HAP-1 (cell line): ENCODE results near the gene FBLIM1.

Experiments used
- DNase-seq, 2 experiments: peaks; one replicate each; pipeline ENCODE4 v3.0.0-alpha.2; 2016 to 2020; ENCODE audit warnings: low spot score in 2 of 2
- H3K27me3 ChIP-seq: fragments of 250-450 bp; sonication (Bioruptor Pico); 2 replicates; pipeline ENCODE4 v1.5.1; 2020; ENCODE audit warnings: low read depth, mild to moderate bottlenecking, moderate library complexity
- H3K36me3 ChIP-seq: fragments of 250-450 bp; sonication (Bioruptor Pico); replicated peaks from 2 replicates; pipeline ENCODE4 v1.5.1; 2020; ENCODE audit warnings: mild to moderate bottlenecking
- H3K4me1 ChIP-seq: fragments of 250-450 bp; sonication (Bioruptor Pico); 2 replicates; pipeline ENCODE4 v1.5.1; 2020; ENCODE audit warnings: mild to moderate bottlenecking
- H3K4me3 ChIP-seq: fragments of 250-450 bp; sonication (Bioruptor Pico); 2 replicates; pipeline ENCODE4 v1.5.1; 2020; ENCODE audit warnings: mild to moderate bottlenecking, moderate library complexity
- H3K9me3 ChIP-seq: fragments of 250-450 bp; sonication (Bioruptor Pico); 2 replicates; pipeline ENCODE4 v1.5.1; 2020; ENCODE audit warnings: mild to moderate bottlenecking, moderate library complexity
- in situ Hi-C: fragments of 300-500 bp; cut with MboI; formaldehyde crosslinking; loops from 3 replicates; pipeline ENCODE4 v1.14.3; 2020; ENCODE audit warnings: low sequenced_read_pairs, inconsistent platforms, mixed read lengths

FBLIM1 gene

DNA sequence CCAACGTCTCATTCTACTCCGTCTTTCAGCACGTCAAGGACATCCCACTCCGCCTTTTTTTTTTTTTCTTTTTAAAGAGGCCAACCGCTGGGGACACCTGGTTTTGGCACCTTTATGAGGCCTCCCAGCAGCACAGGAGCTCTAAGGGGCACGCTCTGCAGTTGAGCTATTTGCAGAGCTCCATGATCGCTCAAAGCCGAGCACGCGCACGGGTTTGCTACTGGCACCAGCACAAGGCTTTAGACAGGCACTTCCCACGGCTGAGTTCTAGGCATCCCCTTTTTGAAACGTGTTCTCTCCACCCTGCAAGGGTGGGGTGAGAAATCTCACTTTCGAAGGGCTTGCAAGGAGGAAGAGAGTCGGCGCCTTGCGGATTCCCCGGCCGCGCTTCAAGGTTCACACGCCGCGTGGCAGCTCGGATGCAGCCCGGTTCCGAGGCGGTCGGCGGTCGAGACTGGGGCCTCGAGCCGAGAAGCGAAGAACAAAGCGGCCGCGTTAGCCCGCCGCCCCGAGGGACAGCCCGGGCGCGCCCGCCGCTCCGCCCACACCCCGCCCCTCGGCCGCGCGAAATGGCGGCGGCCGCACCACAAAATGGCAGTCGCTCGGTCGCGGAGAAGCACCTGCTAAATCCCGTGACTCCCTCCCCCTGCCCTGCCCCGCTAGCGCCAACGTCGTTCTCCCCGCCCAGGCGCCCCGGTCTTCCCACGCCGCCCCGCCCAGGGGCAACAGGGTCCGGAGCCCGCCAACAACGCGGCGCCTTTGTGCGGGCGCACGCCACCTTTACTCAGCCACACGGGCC, 76.0 kb downstream of the FBLIM1 start:
- in situ Hi-C loops = no loop called here
- no peaks in the 10 kb centered on the region for H3K27me3 ChIP-seq
- no peaks in the 10 kb centered on the region for H3K9me3 ChIP-seq
- peak; percentile 84 to 93 for DNase-seq
- no peaks in the 10 kb centered on the region for H3K36me3 ChIP-seq
- H3K4me1 ChIP-seq = peaks cover 22% of the 10 kb centered on the region
- H3K4me3 ChIP-seq = peak overlapping the region; percentile 59

DNA sequence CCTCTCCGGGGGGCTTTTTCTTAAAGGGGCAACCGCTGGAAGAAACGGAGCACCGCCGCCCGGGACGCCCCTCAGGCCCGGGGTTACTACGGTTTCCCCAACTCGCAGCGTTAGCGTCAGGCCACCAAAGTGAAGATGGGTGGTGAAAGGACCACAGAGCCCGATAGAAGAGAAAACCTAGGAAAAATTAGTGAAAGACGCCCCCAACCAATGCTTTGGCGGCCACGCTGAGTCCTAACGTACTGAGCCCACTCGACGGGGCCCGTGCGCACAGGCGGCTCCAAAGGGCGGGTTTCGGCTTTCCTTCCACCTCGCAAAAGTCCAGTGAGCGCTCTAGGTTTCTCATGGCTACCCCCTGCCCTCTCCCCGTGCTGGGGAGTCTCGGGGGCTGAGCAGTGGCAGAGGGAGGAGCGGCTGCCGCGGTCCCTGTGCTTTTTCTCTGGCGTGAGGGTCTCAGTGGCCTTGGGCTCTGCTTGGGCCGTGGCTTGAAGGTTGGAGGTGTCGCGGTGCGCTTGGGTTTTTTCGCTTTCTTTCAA, 76.7 kb downstream of the FBLIM1 start:
- in situ Hi-C loops = no loop called here
- no peaks in the 10 kb centered on the region for H3K9me3 ChIP-seq
- DNase-seq = no peak
- no peaks in the 10 kb centered on the region for H3K36me3 ChIP-seq
- H3K27me3 ChIP-seq = no peaks in the 10 kb centered on the region
- H3K4me1 ChIP-seq = peaks cover 18% of the 10 kb centered on the region
- H3K4me3 ChIP-seq = peak overlapping the region; percentile 59

DNA sequence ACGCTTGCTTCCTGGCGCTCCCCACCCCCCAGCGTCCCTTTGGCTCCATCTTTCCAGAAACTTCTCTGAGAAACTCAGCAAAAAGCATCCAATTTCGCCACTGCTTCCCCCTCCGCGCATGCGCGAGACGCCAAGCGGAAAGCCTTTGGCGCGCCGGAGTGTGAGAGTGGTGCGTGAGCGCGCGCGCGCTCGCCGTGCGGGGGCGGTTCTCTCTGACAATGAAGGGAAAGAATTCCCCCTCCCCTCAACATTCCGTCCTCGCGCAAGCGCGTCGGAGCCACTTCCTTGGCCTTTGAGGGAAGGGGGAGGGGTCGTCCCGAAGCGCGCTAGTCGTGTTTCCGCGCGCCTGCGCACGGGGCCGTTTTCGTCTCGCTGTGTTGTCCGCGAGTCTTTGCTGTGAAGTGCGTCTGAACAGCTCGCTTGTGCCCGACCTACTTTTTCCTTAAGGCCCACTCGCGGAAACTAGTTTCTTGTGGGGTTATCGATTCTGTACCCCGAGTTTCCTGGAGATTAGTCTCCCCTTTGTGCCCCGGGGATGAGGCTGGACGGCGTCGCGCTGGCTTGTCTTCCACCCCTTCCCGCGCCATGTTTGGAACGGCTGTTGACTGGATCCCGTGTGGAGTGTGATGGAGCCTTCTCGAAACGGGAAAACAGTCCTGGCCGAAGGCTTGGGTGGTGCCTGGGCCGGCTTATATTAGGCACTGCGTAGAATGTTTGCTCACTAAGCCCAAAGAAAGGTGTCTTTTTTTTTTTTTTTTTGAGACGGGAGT, 77.3 kb downstream of the FBLIM1 start:
- peak overlapping the region; percentile 59 for H3K4me3 ChIP-seq
- peaks cover 11% of the 10 kb centered on the region for H3K4me1 ChIP-seq
- no peaks in the 10 kb centered on the region for H3K27me3 ChIP-seq
- H3K36me3 ChIP-seq = no peaks in the 10 kb centered on the region
- in situ Hi-C loops = no loop called here
- H3K9me3 ChIP-seq = no peaks in the 10 kb centered on the region
- DNase-seq = peak; percentile 97 to 99
